Measurements from ENCODE around the gene MTERF2.
A peak's percentile ranks its signal among the peaks of the same experiment; 100 is the strongest.
"Not testable (repeated sequence)": the region's sequence is repeated elsewhere in the genome, so short reads cannot be mapped to it uniquely, and the experiment has no call there.

Gene MTERF2

DNA sequence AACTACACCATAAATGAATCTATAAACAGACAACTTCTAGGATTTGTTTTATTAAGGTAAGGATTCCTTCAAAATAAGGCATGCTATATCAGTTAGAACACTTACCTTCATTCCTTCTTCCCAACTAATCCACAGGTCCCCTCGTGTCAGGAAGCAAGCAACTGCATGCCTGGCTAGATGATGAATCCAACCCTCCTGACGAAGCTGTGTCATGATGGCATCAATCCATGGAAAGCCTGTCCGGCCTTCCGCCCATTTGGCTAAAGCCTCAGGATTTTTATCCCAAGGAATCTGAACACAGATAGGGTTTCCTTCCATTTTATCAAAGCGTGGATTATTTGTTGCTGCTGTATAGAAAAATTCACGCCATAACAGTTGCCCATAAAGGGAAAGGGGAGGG is 12.5 kb upstream of the MTERF2 start:
- H3K9me3 ChIP-seq, result no peaks in the 10 kb centered on the region
- H3K4me3 ChIP-seq (ENCODE audit: low read depth, low read length), result no peak overlapping the region
- no peaks in the 10 kb centered on the region for H3K4me1 ChIP-seq
- DNase-seq, result no peak
- H3K36me3 ChIP-seq, result peaks cover 4% of the 10 kb centered on the region; the same call in 1 of the 2 replicates
- no peaks in the 10 kb centered on the region for H3K27me3 ChIP-seq
- TF ChIP-seq, protein P1, sequence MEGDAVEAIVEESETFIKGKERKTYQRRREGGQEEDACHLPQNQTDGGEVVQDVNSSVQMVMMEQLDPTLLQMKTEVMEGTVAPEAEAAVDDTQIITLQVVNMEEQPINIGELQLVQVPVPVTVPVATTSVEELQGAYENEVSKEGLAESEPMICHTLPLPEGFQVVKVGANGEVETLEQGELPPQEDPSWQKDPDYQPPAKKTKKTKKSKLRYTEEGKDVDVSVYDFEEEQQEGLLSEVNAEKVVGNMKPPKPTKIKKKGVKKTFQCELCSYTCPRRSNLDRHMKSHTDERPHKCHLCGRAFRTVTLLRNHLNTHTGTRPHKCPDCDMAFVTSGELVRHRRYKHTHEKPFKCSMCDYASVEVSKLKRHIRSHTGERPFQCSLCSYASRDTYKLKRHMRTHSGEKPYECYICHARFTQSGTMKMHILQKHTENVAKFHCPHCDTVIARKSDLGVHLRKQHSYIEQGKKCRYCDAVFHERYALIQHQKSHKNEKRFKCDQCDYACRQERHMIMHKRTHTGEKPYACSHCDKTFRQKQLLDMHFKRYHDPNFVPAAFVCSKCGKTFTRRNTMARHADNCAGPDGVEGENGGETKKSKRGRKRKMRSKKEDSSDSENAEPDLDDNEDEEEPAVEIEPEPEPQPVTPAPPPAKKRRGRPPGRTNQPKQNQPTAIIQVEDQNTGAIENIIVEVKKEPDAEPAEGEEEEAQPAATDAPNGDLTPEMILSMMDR (IDR thresholded peaks at IDR 0.05; ENCODE audit: low read depth, low read length), result no peak

DNA sequence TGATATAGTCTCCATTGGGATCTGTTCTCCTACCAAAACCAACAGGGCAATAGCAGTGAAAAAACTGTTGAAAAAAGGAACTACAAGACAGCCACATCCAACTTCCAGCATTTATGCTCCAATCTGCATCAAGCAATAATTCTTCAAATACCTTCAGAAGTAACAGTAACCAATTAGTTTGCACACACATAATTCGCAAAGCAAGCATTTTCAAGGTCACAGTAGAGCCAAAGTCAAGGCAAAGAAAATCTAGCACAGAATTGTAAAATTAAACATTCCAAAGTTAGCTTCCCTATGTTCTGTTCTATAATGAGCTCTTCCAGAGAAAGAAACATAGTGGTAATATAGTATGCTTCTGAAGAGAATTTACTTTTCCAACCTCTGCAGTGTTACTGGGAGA is 11.0 kb upstream of the MTERF2 start:
- TF ChIP-seq, protein P1 (IDR thresholded peaks at IDR 0.05; ENCODE audit: low read depth, low read length), result no peak
- no peak for DNase-seq
- Histone ChIP-seq H3K4me3 (ENCODE audit: low read depth, low read length) (no peak overlapping the region), H3K27me3 (no peaks in the 10 kb centered on the region), H3K4me1 (no peaks in the 10 kb centered on the region), H3K36me3 (peaks cover 4% of the 10 kb centered on the region; the same call in 1 of the 2 replicates), H3K9me3 (no peaks in the 10 kb centered on the region)

DNA sequence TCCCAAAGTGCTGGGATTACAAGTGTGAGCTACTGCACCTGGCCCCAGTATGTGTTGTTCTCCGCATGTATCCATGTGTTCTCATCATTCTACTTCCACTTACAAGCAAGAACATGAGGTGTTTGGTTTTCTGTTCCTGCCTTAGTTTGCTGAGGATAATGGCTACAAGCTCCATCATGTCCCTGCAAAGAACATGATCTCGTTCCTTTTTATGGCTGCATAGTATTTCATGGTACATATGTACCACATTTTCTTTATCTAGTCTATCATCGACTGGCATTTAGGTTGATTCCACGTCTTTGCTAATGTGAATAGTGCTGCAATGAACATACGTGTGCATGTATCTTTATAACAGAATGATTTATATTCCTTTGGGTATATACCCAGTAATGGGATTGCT is 9.2 kb upstream of the MTERF2 start:
- not testable (repeated sequence) for DNase-seq; H3K4me3 ChIP-seq (ENCODE audit: low read depth, low read length); H3K36me3 ChIP-seq

DNA sequence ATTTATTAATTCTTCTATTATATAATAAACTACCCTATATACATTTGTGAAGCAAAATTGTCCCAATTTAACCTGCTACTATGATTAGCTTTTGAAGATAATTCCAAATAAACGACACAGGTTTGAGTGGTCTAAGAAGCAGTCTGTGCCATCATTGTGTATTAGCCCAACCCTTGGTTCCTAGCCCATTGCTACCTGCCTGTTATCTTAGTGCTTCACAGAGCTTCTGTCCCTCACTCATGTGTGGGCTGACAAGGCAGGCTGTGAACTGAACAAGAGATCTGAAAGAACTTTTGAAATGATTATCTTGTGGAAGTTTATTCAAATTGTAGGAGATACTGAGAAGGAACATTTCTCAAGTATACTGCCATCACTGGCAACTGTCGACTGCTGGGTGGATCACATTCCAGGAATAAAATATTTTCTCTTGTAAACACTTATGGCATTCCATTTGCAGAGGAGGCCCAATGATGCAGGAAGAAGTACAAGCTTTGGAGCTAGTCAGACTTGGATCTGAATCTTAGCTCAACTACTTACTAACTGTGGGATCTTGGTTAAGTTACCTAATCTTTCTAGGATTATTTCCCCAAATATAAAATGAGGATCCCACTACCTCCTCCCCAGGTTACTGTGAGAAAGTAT is 7.8 kb upstream of the MTERF2 start:
- Histone ChIP-seq H3K9me3 (no peaks in the 10 kb centered on the region), H3K27me3 (no peaks in the 10 kb centered on the region), H3K4me1 (no peaks in the 10 kb centered on the region), H3K4me3 (ENCODE audit: low read depth, low read length) (no peak overlapping the region), H3K36me3 (peaks cover 4% of the 10 kb centered on the region; the same call in 1 of the 2 replicates)
- DNase-seq, result no peak
- TF ChIP-seq, protein P1 (IDR thresholded peaks at IDR 0.05; ENCODE audit: low read depth, low read length), result no peak

More for the DNA sequence above, 9.2 kb upstream of the MTERF2 start:
- not testable (repeated sequence) for H3K27me3 ChIP-seq, H3K4me1 ChIP-seq, H3K9me3 ChIP-seq

DNA sequence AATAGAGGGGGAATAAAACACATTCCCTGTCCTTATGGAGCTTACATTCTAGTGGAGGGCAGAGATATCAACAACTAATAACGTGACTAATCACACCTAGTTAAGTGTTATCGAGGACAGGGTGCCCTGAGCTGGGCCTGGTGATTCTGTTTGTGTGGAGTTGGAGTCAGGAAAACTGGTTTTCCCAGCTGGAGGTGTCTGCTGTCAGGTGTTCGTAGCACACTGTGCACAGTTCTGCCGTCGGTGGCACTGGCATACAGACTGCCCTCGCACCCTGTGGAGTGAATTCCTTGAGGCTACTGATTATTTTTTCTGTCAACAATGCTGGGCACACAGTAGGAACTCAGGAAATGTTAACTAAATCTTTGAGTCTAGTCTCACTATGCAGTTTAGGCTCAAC is 900 bp upstream of the MTERF2 start:
- Histone ChIP-seq H3K9me3 (no peaks in the 10 kb centered on the region), H3K36me3 (peaks cover 18% of the 10 kb centered on the region), H3K4me1 (peaks cover 3% of the 10 kb centered on the region; the same call in 1 of the 2 replicates), H3K4me3 (ENCODE audit: low read depth, low read length) (no peak overlapping the region), H3K27me3 (no peaks in the 10 kb centered on the region)
- no peak for DNase-seq
- TF ChIP-seq, protein P1 (IDR thresholded peaks at IDR 0.05; ENCODE audit: low read depth, low read length), result no peak

DNA sequence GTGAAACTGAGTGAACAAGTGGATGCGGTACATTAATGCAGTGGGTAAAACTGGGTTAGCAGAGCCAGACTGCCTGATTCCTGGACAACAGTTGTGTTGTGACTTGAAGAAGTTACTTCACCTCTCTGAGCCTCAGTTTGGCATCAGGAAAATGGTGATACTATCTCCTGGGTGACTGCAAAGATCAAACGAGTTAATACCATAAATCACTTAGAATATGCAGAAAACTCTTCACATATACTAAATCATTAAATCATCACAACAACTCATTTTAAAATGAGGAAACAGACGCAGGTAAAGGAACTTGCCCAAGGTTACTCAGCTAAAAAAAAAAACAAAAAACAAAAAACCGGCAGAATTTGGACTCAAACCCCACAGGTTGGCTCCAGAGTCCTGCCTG is 811 bp downstream of the MTERF2 start:
- peaks cover 3% of the 10 kb centered on the region; the same call in 1 of the 2 replicates for H3K4me1 ChIP-seq
- H3K9me3 ChIP-seq, result no peaks in the 10 kb centered on the region
- H3K27me3 ChIP-seq, result no peaks in the 10 kb centered on the region
- H3K4me3 ChIP-seq (ENCODE audit: low read depth, low read length), result peak overlapping the region; percentile 69
- no peak for DNase-seq
- H3K36me3 ChIP-seq, result peaks cover 18% of the 10 kb centered on the region
- TF ChIP-seq, protein P1 (IDR thresholded peaks at IDR 0.05; ENCODE audit: low read depth, low read length), result no peak

Data from BE2C (cell line).